ENCODE measurements around the gene MOXD1.

Gene MOXD1

DNA sequence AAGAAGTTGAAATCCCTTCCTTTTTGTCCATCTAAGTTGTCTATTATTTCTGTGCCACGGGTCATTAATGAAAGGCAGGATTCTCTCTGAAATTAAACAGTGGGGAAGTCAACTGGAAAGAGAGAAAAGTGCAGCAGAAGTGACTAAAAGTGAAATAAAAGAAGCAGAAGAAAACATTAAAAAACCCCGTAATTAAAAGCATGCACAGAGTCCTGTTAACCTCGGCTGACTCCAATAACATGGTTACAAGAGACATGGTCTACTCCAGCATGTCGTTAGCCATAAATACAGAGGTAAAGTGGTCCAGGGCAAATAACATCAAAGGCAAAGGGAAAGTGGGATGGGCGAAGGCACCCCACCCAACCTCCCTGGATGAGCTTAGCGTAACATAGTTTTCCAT is 13.0 kb upstream of the MOXD1 start:
- H3K9me3 ChIP-seq (ENCODE audit: control insufficient read depth, insufficient read depth, low read depth, low read length) = no peaks in the 10 kb centered on the region
- H3K36me3 ChIP-seq (ENCODE audit: control insufficient read depth in 2 of 2, insufficient read depth in 1 of 2, low read length in 2 of 2) = no peaks in the 10 kb centered on the region
- no peak overlapping the region for H3K27ac ChIP-seq (ENCODE audit: extremely low read depth, low read depth, low read length)
- ChIA-PET POLR2A (no interaction called here), CTCF (interaction anchor here (0.8 to 1.4 kb wide), 2 partner anchors 23 to 70 kb away, joined by 4 to 5 read pairs; no protein-coding TSS in a partner anchor)
- H3K4me1 ChIP-seq (ENCODE audit: control insufficient read depth, insufficient read depth, low read length) = no peaks in the 10 kb centered on the region; the same call in 1 of the 2 replicates
- no peak overlapping the region for H3K4me3 ChIP-seq (ENCODE audit: low read depth, low read length)
- TF ChIP-seq KLF17 (tag by site-specific recombination; IDR thresholded peaks at IDR 0.05) = no peak
- no peak for TF ChIP-seq YY2 (tag by site-specific recombination; IDR thresholded peaks at IDR 0.05)
- TF ChIP-seq GLIS1 (tag by site-specific recombination; IDR thresholded peaks at IDR 0.05) = no peak
- no peak for TF ChIP-seq ZNF544 (tag by site-specific recombination; IDR thresholded peaks at IDR 0.05)
- no peak for TF ChIP-seq ZNF23 (tag by site-specific recombination; IDR thresholded peaks at IDR 0.05; ENCODE audit: borderline replicate concordance)
- TF ChIP-seq ZNF354C (tag by site-specific recombination; IDR thresholded peaks at IDR 0.05; ENCODE audit: borderline replicate concordance, low read depth) = no peak
- TF ChIP-seq SP7 (tag by site-specific recombination; IDR thresholded peaks at IDR 0.05) = no peak
- TF ChIP-seq ZNF654 (tag by site-specific recombination; IDR thresholded peaks at IDR 0.05; ENCODE audit: low read depth) = no peak
- TF ChIP-seq ZNF394 (tag by site-specific recombination; IDR thresholded peaks at IDR 0.05; ENCODE audit: borderline replicate concordance) = no peak
- no peak for TF ChIP-seq ZNF24 (tag by site-specific recombination; IDR thresholded peaks at IDR 0.05)
- TF ChIP-seq, protein P1, sequence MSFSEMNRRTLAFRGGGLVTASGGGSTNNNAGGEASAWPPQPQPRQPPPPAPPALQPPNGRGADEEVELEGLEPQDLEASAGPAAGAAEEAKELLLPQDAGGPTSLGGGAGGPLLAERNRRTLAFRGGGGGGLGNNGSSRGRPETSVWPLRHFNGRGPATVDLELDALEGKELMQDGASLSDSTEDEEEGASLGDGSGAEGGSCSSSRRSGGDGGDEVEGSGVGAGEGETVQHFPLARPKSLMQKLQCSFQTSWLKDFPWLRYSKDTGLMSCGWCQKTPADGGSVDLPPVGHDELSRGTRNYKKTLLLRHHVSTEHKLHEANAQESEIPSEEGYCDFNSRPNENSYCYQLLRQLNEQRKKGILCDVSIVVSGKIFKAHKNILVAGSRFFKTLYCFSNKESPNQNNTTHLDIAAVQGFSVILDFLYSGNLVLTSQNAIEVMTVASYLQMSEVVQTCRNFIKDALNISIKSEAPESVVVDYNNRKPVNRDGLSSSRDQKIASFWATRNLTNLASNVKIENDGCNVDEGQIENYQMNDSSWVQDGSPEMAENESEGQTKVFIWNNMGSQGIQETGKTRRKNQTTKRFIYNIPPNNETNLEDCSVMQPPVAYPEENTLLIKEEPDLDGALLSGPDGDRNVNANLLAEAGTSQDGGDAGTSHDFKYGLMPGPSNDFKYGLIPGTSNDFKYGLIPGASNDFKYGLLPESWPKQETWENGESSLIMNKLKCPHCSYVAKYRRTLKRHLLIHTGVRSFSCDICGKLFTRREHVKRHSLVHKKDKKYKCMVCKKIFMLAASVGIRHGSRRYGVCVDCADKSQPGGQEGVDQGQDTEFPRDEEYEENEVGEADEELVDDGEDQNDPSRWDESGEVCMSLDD (tag by site-specific recombination; IDR thresholded peaks at IDR 0.05) = no peak
- TF ChIP-seq SP3 (tag by site-specific recombination; IDR thresholded peaks at IDR 0.05) = no peak
- no peak for TF ChIP-seq ZNF558 (tag by site-specific recombination; IDR thresholded peaks at IDR 0.05)
- TF ChIP-seq KLF16 (tag by site-specific recombination; IDR thresholded peaks at IDR 0.05) = no peak
- TF ChIP-seq ZNF2 (tag by site-specific recombination; IDR thresholded peaks at IDR 0.05) = no peak

DNA sequence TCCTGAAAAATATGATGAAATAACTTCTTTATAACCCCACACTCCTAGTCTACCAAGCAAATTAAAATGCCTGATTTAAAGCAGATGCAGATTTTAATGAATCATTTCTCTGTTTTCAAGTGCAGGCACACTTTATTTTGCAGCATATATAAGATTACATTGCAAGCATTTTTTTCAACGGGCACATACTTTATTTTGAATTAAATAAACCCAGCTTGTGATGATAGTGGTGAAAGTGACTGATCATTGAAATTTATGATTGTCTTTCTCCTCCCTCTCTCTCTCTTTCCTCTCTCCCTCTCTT is 12.2 kb upstream of the MOXD1 start:
- TF ChIP-seq, protein P2, sequence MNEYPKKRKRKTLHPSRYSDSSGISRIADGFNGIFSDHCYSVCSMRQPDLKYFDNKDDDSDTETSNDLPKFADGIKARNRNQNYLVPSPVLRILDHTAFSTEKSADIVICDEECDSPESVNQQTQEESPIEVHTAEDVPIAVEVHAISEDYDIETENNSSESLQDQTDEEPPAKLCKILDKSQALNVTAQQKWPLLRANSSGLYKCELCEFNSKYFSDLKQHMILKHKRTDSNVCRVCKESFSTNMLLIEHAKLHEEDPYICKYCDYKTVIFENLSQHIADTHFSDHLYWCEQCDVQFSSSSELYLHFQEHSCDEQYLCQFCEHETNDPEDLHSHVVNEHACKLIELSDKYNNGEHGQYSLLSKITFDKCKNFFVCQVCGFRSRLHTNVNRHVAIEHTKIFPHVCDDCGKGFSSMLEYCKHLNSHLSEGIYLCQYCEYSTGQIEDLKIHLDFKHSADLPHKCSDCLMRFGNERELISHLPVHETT (tag by site-specific recombination; IDR thresholded peaks at IDR 0.05) = no peak
- peak; percentile 47 for TF ChIP-seq PRDM1 (tag by site-specific recombination; IDR thresholded peaks at IDR 0.05)
- no peaks in the 10 kb centered on the region for H3K36me3 ChIP-seq (ENCODE audit: control insufficient read depth in 2 of 2, insufficient read depth in 1 of 2, low read length in 2 of 2)
- ChIA-PET POLR2A (no interaction called here), CTCF (interaction anchor here (0.6 to 1.9 kb wide), 5 partner anchors 22 to 1766 kb away, joined by 3 to 9 read pairs (median 5); no protein-coding TSS in a partner anchor)
- H3K27ac ChIP-seq (ENCODE audit: extremely low read depth, low read depth, low read length) = no peak overlapping the region
- no peaks in the 10 kb centered on the region for H3K9me3 ChIP-seq (ENCODE audit: control insufficient read depth, insufficient read depth, low read depth, low read length)
- H3K4me3 ChIP-seq (ENCODE audit: low read depth, low read length) = no peak overlapping the region
- H3K4me1 ChIP-seq (ENCODE audit: control insufficient read depth, insufficient read depth, low read length) = no peaks in the 10 kb centered on the region; the same call in 1 of the 2 replicates
